BJ (cell line): ENCODE results near the gene FHOD3. TPM values are rescaled to one million over a fixed set of nuclear protein-coding genes. Genes with fewer than 3 reads are reported as not detected.

Experiments
- CTCF ChIA-PET: fragments of 350-600 bp; formaldehyde crosslinking; extraction: SDS; loops from one replicate; lab custom pipeline; 2021; ENCODE audit warnings: antibody characterized with exemption, inconsistent platforms; lab: Yijun Ruan, JAX
- POLR2A ChIA-PET: fragments of 300-600 bp; sonication (Branson Sonifier 250); formaldehyde crosslinking; extraction: SDS; loops from one replicate; lab custom pipeline; 2021; ENCODE audit warnings: antibody characterized with exemption; lab: Charles Lee
- DNase-seq: peaks from one replicate; pipeline ENCODE4 v3.0.0-alpha.2; 2011; ENCODE audit warnings: low read depth
- H3K27me3 ChIP-seq: 2 replicates; pipeline ENCODE4 v1.6.0; 2011; ENCODE audit warnings: low read length; ENCODE audit not compliant: control insufficient read depth, insufficient read depth
- H3K36me3 ChIP-seq: 2 replicates; pipeline ENCODE4 v1.5.1; 2011; ENCODE audit warnings: low read length; ENCODE audit not compliant: control insufficient read depth, insufficient read depth
- H3K4me3 ChIP-seq: 2 replicates; pipeline ENCODE4 v1.5.1; 2011; ENCODE audit warnings: low read depth, mild to moderate bottlenecking, control low read depth, low read length
- CTCF ChIP-seq: IDR thresholded peaks from 2 replicates; pipeline ENCODE4 v1.5.1; 2011; ENCODE audit warnings: low read depth, mild to moderate bottlenecking, control low read depth, inconsistent platforms, low read length, moderate library complexity; ENCODE audit not compliant: insufficient read depth
- polyA plus RNA-seq: library from polyadenylated mRNA; depleted of rRNA; stranded (reverse); fragments of >200 nt; gene quantifications from 2 replicates; pipeline ENCODE4 v1.2.3, GENCODE V29; 2011

Gene FHOD3
- polyA plus RNA-seq, 1 experiment: 24.6 TPM

- POLR2A ChIA-PET: interaction anchor here (0.5 kb wide), 1 partner anchor 198 kb away, joined by 3 read pairs; no protein-coding TSS in a partner anchor
Measured at GRCh38 chr18:36294031-36294430, 3.5 kb upstream of the FHOD3 start.

GRCh38 chr18:36295214-36295613, 2.3 kb upstream of the FHOD3 start:
- POLR2A ChIA-PET: no interaction called here
- H3K4me3 ChIP-seq: no peak overlapping the region
- CTCF ChIA-PET: interaction anchor here (0.9 to 1.1 kb wide), 4 partner anchors 11 to 392 kb away, joined by 3 to 4 read pairs (median 3); no protein-coding TSS in a partner anchor
- no peaks in the 10 kb centered on the region for H3K27me3 ChIP-seq
- H3K36me3 ChIP-seq: no peaks in the 10 kb centered on the region
- TF ChIP-seq CTCF: no peak
- DNase-seq: no peak

More at GRCh38 chr18:36294031-36294430, 3.5 kb upstream of the FHOD3 start:
- H3K27me3 ChIP-seq: no peaks in the 10 kb centered on the region
- no peak for DNase-seq
- no peaks in the 10 kb centered on the region for H3K36me3 ChIP-seq
- no peak for TF ChIP-seq CTCF
- CTCF ChIA-PET: interaction anchor here (0.7 to 2.0 kb wide), 4 partner anchors 8 to 463 kb away, joined by 3 to 7 read pairs (median 3); no protein-coding TSS in a partner anchor
- no peak overlapping the region for H3K4me3 ChIP-seq

GRCh38 chr18:36295880-36296301, 1.6 kb upstream of the FHOD3 start:
- no peak for DNase-seq
- ChIA-PET POLR2A (interaction anchor here (0.5 kb wide), 1 partner anchor 71 kb away, joined by 18 read pairs; no protein-coding TSS in a partner anchor), CTCF (interaction anchor here (0.7 to 1.0 kb wide), 2 partner anchors 123 to 277 kb away, joined by 3 to 4 read pairs; no protein-coding TSS in a partner anchor)
- Histone ChIP-seq H3K36me3 (no peaks in the 10 kb centered on the region), H3K4me3 (no peak overlapping the region; the same call in 1 of the 2 replicates), H3K27me3 (no peaks in the 10 kb centered on the region)
- TF ChIP-seq CTCF: no peak

- Histone ChIP-seq H3K27me3 (no peaks in the 10 kb centered on the region), H3K36me3 (no peaks in the 10 kb centered on the region), H3K4me3 (peak overlapping the region; percentile 68)
- TF ChIP-seq CTCF: peak; percentile 71
- POLR2A ChIA-PET: no interaction called here
- CTCF ChIA-PET: interaction anchor here (0.5 to 2.3 kb wide), 6 partner anchors 115 to 391 kb away, joined by 3 to 11 read pairs (median 4); no protein-coding TSS in a partner anchor
- DNase-seq: no peak
Measured at GRCh38 chr18:36296650-36297416, 680 bp upstream of the FHOD3 start.

GRCh38 chr18:36298126-36298741, 721 bp downstream of the FHOD3 start:
- POLR2A ChIA-PET: interaction anchor here (0.6 to 1.0 kb wide), 2 partner anchors 11 to 142 kb away, joined by 6 to 7 read pairs; no protein-coding TSS in a partner anchor
- CTCF ChIA-PET: interaction anchor here (1.0 to 2.3 kb wide), 5 partner anchors 11 to 390 kb away, joined by 3 to 11 read pairs (median 5); no protein-coding TSS in a partner anchor
- no peaks in the 10 kb centered on the region for H3K27me3 ChIP-seq

More at GRCh38 chr18:36298126-36298741, 721 bp downstream of the FHOD3 start:
- DNase-seq: no peak
- no peaks in the 10 kb centered on the region for H3K36me3 ChIP-seq
- peak overlapping the region; percentile 68 for H3K4me3 ChIP-seq
- no peak for TF ChIP-seq CTCF
